GM18526 (cell line): ENCODE data around the gene SSBP1.
A peak's percentile ranks its signal among the peaks of the same experiment; 100 is the strongest.

Experiments used
- POLR2A ChIP-seq: IDR thresholded peaks from 3 replicates; pipeline ENCODE4 v1.6.1; 2011; ENCODE audit not compliant: insufficient read length; ENCODE audit errors: extremely low read depth

SSBP1 gene, protein sequence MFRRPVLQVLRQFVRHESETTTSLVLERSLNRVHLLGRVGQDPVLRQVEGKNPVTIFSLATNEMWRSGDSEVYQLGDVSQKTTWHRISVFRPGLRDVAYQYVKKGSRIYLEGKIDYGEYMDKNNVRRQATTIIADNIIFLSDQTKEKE

DNA sequence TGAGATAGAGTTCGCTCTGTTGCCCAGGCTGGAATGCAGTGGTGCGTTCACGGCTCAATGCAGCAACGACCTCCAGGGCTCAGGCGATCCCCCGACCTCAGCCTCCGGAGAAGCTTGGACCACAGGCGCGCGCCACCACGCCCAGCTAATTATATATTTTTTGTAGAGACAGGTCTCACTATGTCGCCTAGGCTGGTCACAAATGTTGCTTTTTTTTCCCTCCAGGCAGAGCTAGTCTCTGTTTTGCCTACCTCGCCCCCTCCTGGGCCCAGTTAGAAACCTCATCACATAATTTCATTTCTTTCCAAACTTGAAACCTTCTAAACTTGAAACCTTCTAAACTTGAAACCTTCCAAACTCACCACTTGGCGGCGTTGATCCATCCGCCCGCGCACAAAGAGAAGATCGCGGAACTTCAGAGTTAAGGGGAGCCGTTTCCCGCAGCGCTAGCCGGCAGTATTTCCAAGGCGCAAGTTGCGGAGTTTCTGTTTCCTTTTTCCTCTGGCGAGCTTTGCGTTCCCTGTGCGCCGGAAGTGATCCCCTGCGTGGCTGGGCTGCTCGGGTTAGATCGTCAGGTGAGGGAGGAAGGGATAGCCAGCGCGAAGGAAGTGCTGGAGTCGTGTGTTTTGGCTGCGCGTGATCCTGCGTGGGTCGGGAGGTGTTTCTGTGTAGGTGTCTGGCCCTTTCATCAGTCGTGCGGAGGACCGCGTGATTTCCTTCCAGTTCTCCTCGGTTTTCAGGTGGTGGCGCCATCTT lies at the start of gene SSBP1:
Gene SSBP1, plus strand, starts transcription at position 523 of the 756 bp plus-strand sequence. CDS start 809 bp downstream, outside the sequence.
- peak; percentile 93 for TF ChIP-seq POLR2A

DNA sequence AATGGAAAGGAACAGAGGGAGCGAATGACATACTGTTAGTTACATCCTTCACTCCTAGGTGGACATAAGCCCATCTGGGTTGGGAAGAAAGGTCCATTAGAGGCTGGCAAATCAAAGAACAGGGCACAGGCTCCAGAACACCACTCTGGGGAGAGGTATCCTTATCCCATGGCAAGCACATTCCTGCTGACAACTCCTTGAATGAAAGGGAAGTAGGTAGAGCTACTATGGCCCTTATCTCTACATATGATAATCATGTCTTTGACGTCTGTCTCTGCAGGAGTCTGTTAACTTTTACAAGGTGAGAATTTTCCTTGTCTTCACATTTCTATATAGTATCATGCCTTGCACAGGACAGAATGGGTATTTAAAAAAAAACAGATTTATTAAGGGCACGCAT lies 46.6 kb upstream of the SSBP1 start:
- no peak for TF ChIP-seq POLR2A

DNA sequence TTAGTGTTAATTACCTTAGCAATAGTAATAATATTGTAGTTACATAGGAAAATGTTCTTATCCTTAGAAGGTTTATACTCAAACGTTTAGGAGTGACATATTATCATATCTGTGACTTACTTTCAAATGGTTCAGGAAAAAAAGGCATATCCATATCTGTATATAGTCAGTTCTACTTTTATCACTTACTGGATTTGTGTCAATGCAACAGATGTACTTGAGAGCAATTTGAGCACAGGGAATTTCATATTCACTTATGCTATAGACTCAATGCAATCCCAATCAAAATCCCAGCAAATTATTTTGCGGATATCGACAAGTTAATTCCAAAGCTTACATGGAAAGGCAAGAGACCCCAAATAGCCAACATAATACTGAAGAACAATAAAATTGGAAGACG lies 46.2 kb upstream of the SSBP1 start:
- no peak for TF ChIP-seq POLR2A

DNA sequence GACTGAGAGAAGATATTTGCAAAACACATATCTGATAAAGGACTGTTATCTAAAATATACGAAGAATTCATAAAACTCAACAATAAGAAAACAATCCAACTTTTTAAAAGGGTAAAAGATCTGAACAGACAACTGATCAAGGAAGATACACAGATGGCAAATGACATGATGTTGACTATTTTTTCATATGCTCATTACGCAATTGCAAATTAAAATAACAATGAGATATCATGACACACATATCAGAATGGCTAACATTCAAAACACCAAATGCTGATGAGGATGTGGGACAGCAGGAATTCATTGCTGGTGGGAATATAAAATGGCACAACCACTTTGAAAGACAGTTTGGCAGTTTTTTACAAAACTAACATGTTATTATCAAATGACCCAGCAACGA lies 45.1 kb upstream of the SSBP1 start:
- no peak for TF ChIP-seq POLR2A

DNA sequence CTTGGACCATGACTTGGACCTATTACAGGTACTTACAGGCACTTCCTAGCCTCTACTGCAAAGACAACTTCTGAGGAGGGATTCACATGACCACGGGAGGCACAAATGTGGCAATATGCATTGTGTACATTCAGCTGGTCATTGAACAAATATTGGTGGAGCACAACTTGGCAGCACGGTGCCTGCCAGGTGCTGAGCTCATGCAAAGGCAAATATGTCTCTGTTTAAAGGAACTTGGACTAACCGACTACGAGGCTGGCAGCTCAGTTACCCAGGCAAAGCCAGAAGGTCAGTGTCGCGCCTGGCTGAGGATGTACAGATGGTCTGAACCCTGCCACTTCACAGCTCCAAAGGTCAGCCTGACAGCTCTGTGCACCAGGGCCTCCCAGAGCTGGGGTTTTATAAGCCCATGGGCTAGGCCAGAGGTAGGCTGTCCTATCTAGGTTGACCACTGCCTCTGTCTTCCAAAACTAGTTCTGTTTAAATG lies 42.3 kb upstream of the SSBP1 start:
- TF ChIP-seq POLR2A: no peak

DNA sequence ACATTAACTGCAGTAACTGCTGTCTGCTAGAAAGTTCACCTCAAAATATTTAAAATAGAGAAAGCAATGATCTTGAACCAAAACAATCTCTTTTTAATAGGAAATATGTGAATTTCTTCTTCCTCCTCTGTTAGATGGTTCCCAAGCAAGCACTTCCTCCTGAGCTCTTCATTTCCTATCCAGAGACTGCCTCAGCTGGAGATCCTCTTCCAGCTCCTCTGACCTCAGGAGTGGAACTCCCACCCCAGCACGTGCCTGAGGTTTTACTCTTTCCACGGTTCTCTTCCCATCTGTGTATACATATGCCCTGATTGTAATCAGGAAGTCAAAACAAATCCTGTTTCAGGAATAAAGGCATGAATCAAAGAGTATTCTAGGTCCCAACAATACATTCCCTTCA lies 41.8 kb upstream of the SSBP1 start:
- TF ChIP-seq POLR2A: no peak

DNA sequence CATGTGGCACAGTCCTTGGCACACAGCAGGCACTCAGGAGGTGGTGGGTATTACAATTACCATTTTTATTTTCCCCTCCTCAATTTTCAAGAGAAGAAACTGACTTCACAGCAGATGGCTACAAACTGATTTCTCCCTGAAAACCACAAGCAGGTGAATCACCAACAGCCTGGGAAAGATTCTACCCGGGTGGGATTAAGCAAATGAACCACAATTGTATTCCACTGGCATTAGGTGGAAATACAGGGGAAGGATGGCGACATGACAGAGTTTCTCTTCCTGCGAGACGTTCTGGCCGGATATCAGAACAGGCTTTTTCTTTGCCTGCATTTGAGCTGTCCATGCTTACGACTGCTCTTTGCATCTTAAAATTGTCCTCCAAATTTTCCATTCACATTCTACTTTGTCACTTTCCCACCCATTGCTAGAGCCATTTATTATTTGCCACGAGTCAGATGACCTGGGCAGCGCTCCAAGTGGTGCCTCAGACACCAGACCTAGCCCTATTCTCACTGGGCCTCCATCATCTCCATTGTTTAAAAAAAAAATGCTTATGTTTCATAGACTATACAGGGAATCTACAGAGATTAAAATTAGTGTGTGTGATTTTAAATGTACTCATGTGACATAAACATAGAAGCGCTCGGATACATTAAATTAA lies 40.8 kb upstream of the SSBP1 start:
- no peak for TF ChIP-seq POLR2A

DNA sequence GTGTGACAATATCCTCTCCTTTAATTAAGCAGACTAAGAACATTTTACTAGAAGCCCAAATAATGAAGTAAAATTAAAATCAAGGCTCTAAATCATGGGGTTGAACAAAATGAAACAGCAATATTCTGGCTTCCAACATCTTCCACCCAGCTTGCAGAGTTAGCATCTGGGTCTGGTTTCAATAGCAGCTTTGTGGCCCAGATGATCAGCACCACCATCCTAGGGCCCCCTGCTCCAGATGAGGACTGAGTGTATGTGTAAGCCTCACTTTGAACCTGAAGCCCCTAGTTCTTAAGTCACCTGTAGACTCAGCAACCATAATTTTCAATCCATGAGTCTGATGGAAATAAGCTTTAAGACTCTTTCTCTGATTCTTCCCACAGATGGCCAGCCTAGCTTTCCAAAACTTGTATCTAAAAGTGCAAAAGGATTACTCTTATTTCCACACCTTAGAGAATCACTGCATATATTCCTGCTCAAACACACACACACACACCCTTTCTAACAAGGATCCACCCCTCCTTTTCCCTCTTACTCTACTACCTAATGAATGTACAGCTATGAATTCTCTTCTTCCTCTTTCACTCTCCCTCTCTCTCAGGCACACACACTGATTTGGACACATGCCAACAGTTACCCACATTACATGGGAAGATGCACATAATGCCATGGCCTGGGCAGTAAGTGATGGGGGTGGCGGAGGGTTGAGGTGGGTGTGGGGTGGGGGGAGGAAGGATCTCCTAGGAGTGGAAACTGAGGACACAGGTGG lies 39.7 kb upstream of the SSBP1 start:
- no peak for TF ChIP-seq POLR2A

DNA sequence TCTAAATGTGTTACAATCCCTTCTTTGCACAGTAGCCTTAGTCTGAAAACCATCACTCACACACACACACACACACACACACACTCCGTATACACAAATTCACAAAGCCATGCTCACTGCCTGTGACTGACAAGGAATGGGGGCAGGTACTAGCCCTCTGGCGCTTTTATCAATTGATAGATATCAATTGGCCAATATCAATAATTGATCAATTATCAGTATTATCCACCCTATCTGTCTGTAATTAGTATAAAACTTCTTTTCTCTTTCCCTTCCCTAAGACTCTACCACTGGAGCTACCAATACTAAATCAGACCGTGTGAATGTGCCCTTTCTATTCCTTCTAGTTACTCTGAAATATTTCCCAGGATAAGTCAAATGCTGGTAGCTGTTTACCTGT lies 38.3 kb upstream of the SSBP1 start:
- TF ChIP-seq POLR2A: no peak

DNA sequence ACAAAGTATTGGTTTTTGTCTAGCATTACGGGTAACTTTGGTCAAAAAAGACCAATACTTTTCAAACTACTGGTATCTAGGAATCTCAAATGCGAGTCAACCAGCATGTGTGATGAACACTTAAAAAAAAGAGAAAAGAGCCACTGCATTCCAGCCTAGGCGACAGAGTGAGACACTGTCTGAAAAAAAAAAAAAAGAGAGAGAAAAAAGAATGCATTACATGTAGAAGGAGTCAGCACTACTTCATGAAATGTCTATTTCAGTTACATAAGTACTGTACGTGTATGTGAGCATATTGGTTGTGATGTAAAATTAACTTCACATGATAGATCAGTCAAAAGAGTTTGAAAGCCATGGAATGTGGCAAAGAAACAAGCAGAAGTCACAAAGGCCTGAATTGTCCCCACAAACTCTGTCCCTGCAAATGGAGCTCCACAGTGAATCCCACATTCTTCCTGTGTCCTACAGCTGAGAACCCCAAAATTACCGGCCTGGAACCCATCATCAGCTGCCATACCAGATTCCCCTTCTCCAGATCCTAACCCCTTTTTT lies 37.8 kb upstream of the SSBP1 start:
- no peak for TF ChIP-seq POLR2A

DNA sequence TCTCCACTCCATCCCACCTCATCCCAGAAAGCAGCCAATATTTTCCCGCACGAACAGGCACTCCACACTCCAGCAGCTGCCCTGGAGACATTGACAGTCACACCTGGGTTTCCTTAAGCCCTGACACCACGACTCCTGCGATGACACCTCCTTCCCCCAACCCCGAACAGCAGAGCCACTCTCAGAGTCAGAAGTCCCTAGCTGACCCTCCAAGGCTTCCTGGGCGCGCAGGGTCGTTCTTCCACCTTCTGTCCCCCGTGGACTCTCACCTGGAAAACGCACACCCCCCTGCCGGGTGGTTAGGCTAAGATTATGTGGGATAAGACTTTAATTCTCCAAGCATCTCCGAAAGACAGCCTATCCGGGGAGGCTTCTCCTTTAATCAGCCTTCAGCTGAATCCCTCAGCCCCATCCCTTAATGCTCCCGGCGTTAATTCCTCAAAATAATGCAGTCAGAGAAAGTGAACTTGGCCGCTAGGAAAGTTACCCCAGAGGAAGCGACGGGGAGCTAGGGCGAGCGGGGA lies 37.2 kb upstream of the SSBP1 start:
- TF ChIP-seq POLR2A: no peak

DNA sequence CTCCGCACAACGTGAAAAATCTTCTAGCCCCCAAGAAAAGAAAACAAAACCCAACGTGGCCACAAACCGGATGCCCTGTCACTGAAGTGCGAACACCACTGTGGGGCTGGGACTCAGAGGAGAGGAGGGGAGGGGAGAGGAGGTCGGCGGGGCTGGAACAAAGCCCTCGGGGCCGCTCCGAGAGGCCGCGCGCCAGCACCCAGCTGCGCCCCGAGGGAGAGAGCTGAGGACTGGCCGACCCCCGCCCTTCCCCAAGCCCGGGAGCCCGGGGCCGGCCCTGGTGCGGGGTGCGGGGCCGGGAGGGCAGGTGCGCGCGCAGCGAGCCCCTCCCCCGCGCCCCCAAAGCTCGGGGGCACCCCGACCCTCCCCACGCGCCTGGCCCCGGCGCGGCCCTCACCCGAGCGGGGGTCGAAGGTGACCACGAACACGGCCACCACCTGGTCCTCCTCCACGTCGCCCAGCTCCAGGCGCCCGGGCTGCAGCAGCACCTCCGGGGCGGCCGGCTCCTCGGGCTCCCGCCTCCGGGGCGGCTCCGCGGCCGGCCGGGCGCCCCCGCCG lies 36.6 kb upstream of the SSBP1 start:
- TF ChIP-seq POLR2A: peak; percentile 31

DNA sequence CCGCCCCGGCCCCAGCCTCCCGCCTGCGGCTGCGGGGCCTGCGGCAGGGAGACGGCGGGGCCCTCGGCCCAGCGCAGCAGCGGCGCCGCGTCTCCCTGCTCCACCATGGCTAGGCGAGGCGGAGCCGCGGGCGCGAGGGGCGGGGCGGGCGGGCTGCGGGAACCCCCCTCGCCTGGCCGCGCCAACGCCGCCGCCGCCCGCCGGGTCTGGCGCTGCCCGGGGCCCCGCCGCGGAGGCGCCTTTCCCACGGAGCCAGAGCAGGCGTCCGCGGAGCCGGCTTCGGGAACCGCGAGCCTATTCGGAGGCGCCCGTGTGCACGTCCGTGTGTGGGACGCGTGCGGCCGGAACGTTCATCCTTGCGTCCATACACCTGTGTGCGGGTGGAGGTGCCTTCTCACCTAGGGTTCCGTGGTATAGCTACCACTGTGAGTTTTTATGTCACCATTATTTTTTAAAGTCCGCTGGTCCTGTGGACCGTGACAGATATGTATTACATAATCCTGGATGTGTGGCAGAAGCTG lies 36.1 kb upstream of the SSBP1 start, which contains the start of gene DENND11:
Gene DENND11, minus strand, starts transcription at position 120 of the 521 bp plus-strand sequence. Its CDS starts 13 bp downstream, at position 107.
- TF ChIP-seq POLR2A: peak; percentile 43

DNA sequence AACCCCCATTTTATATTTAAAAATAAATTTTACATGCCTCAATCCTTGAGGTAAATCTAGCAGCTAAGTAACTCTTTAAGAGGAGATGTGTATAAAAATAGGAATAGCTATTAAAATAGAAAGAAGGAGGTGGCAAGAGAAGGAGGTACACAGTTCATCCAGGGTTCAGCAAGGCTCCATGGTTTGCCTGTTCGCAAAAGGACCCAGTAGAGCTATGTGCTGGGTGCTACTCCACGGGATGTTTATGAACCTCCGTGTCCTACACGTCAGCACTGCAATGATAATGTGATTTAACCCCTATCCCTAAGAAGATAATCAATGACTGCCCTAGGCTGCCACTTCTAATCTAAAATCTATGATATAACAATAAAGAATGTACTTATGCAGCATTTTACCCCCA lies 35.3 kb upstream of the SSBP1 start:
- TF ChIP-seq POLR2A: no peak
